K562 (cell line): ENCODE results near the gene VPS13D. TPM values are rescaled to one million over a fixed set of nuclear protein-coding genes. Genes with fewer than 3 reads are reported as not detected.

ENCODE experiments used
- ATAC-seq: fragments of 200-7000 bp; cut with Tn5 transposase; 3 replicates; pipeline ENCODE4 v1.9.1; 2020; ENCODE audit warnings: moderate library complexity
- BruUV-seq: library from RNA; stranded (reverse); fragments of 400-500 nt; replicated peaks from 2 replicates; lab custom pipeline; 2021; lab: Mats Ljungman, UMichigan
- CTCF ChIA-PET: fragments of 300-600 bp; formaldehyde crosslinking; extraction: SDS; loops from one replicate; lab custom pipeline; 2021; ENCODE audit warnings: low intra/inter-chr PET ratio; lab: Yijun Ruan, JAX
- POLR2A ChIA-PET: fragments of 300-600, 350-650 bp; sonication (Branson Sonifier 250); formaldehyde crosslinking; extraction: SDS; loops from one replicate; lab custom pipeline; 2021; ENCODE audit warnings: antibody characterized with exemption, inconsistent platforms; lab: Yijun Ruan, JAX
- DNase-seq, 4 experiments: peaks; one replicate each; pipeline versions ENCODE4 v3.0.0 to v3.0.0-alpha.2; 2011 to 2018; ENCODE audit warnings: low spot score in 3 of 4, mixed read lengths in 3 of 4; ENCODE audit errors: extremely low read depth in 1 of 4
- FAIRE-seq: peaks from 2 replicates; lab custom pipeline; 2011; peaks lifted over from hg19 to GRCh38; lab: Jason Lieb, UNC
- H2AFZ ChIP-seq: 2 replicates; pipeline ENCODE4 v1.6.0; 2011; ENCODE audit warnings: low read depth, low read length, control low read depth, inconsistent platforms
- H3K27ac ChIP-seq: fragments of 200-600 bp; 3 replicates; pipeline ENCODE4 v1.8.0; 2011; ENCODE audit warnings: low read depth, mild to moderate bottlenecking, control low read depth, inconsistent platforms, low read length, moderate library complexity, mixed read lengths; ENCODE audit errors: extremely low read depth
- H3K27me3 ChIP-seq, 2 experiments: fragments of 300-600 bp in 1 of 2; 2 replicates in 1 of 2; 3 replicates in 1 of 2; pipeline versions ENCODE4 v1.6.0 to v1.8.0; 2011; ENCODE audit warnings: inconsistent platforms in 2 of 2, low read length in 2 of 2, mild to moderate bottlenecking in 1 of 2, mixed read lengths in 1 of 2, moderate library complexity in 1 of 2; ENCODE audit not compliant: control insufficient read depth in 2 of 2, insufficient read depth in 2 of 2
- H3K36me3 ChIP-seq: fragments of 300-600 bp; 3 replicates; pipeline ENCODE4 v1.8.0; 2011; ENCODE audit warnings: mild to moderate bottlenecking, low read length, inconsistent platforms; ENCODE audit not compliant: control insufficient read depth, insufficient read depth
- H3K4me1 ChIP-seq, 2 experiments: fragments of 200-600 bp in 1 of 2; replicated peaks in 1 of 2; 2 replicates in 1 of 2; 3 replicates in 1 of 2; pipeline versions ENCODE4 v1.5.1 to v1.8.0; 2011; ENCODE audit warnings: inconsistent platforms in 2 of 2, low read length in 2 of 2, mild to moderate bottlenecking in 1 of 2, mixed read lengths in 1 of 2, moderate library complexity in 1 of 2; ENCODE audit not compliant: control insufficient read depth in 2 of 2, insufficient read depth in 2 of 2
- H3K4me2 ChIP-seq: 2 replicates; pipeline ENCODE4 v1.6.1; 2011; ENCODE audit warnings: low read length, control low read depth, inconsistent platforms, mixed read lengths; ENCODE audit not compliant: insufficient read depth
- H3K4me3 ChIP-seq: fragments of 200-600 bp; sonication (generic), shearing (Covaris generic); 2 replicates; pipeline ENCODE4 v1.5.1; 2016; ENCODE audit warnings: control low read depth, inconsistent platforms
- H3K79me2 ChIP-seq: fragments of 200-600 bp; 3 replicates; pipeline ENCODE4 v1.8.0; 2011; ENCODE audit warnings: low read length, inconsistent platforms; ENCODE audit not compliant: control insufficient read depth, insufficient read depth
- H3K9ac ChIP-seq, 2 experiments: 2 replicates each; pipeline versions ENCODE4 v1.6.0 to v1.6.1; 2011; ENCODE audit warnings: low read depth in 2 of 2, low read length in 2 of 2, control low read depth in 1 of 2, inconsistent platforms in 1 of 2, mild to moderate bottlenecking in 1 of 2, mixed read lengths in 1 of 2; ENCODE audit not compliant: insufficient read depth in 1 of 2
- H3K9me1 ChIP-seq: one replicate; pipeline ENCODE4 v1.6.0; 2011; ENCODE audit warnings: inconsistent platforms, mild to moderate bottlenecking, low read length, moderate library complexity; ENCODE audit not compliant: control insufficient read depth, insufficient read depth
- H3K9me3 ChIP-seq: replicated peaks from 2 replicates; pipeline ENCODE4 v1.5.1; 2011; ENCODE audit warnings: low read depth, low read length, inconsistent platforms; ENCODE audit not compliant: control insufficient read depth, insufficient read depth
- H4K20me1 ChIP-seq: replicated peaks from 2 replicates; pipeline ENCODE4 v1.6.1; 2011; ENCODE audit warnings: low read length, inconsistent platforms, mixed read lengths; ENCODE audit not compliant: control insufficient read depth, insufficient read depth
- FOXK2 ChIP-seq, 2 experiments: fragments of 450-650 bp; IDR thresholded peaks in 1 of 2; conservative IDR thresholded peaks in 1 of 2; 2 replicates each; pipeline ENCODE4 v1.6.1; 2016; ENCODE audit warnings: low read depth in 2 of 2, mild to moderate bottlenecking in 1 of 2
- KDM4B ChIP-seq, 2 experiments: fragments of 450-650 bp in 1 of 2; sonication (generic) in 1 of 2; IDR thresholded peaks; 2 replicates each; pipeline ENCODE4 v1.6.1; 2016 to 2017; ENCODE audit warnings: borderline replicate concordance in 2 of 2, antibody characterized with exemption in 1 of 2, low read depth in 1 of 2, mild to moderate bottlenecking in 1 of 2
- PHF8 ChIP-seq: fragments of 200-600 bp; sonication (generic); IDR thresholded peaks from 2 replicates; pipeline ENCODE4 v1.6.1; 2012; ENCODE audit warnings: mixed run types, mild to moderate bottlenecking, inconsistent platforms, low read length, moderate library complexity, borderline replicate concordance
- RBM17 ChIP-seq: fragments of 200-400 bp; formaldehyde crosslinking; IDR thresholded peaks from 2 replicates; pipeline ENCODE4 v1.6.1; 2017; ENCODE audit warnings: low read depth, mild to moderate bottlenecking, low read length, borderline replicate concordance
- RFX5 ChIP-seq: IDR thresholded peaks from 2 replicates; pipeline ENCODE4 v1.6.1; 2011; ENCODE audit warnings: low read depth, mild to moderate bottlenecking, improper control_type of control experiment, low read length
- SETDB1 ChIP-seq: IDR thresholded peaks from one replicate; pipeline ENCODE4 v1.6.1; 2012; ENCODE audit warnings: low read length, control low read depth, inconsistent platforms
- TEAD2 ChIP-seq: fragments of 450-650 bp; IDR thresholded peaks from 2 replicates; pipeline ENCODE4 v1.6.1; 2016; ENCODE audit warnings: missing genetic modification characterization, control low read depth, missing compliant biosample characterization
- WHSC1 ChIP-seq: IDR thresholded peaks from one replicate; pipeline ENCODE4 v1.6.1; 2012; ENCODE audit warnings: low read length, control low read depth, inconsistent platforms
- ZC3H4 ChIP-seq: sonication (generic); formaldehyde crosslinking; IDR thresholded peaks from 2 replicates; pipeline ENCODE4 v1.9.0; 2021; ENCODE audit warnings: missing genetic modification reagents, borderline replicate concordance
- ZNF217 ChIP-seq: sonication (generic); formaldehyde crosslinking; IDR thresholded peaks from 2 replicates; pipeline ENCODE4 v1.8.0; 2022; ENCODE audit warnings: mild to moderate bottlenecking, missing genetic modification reagents
- ZNF23 ChIP-seq: fragments of 250-450 bp; sonication (Bioruptor Pico); IDR thresholded peaks from 2 replicates; pipeline ENCODE4 v1.4.0; 2020; ENCODE audit warnings: mild to moderate bottlenecking
- ZNF766 ChIP-seq: fragments of 200-800 bp; sonication (Bioruptor generic); conservative IDR thresholded peaks from 2 replicates; pipeline ENCODE4 v1.6.1; 2016; ENCODE audit warnings: missing genetic modification characterization, missing compliant biosample characterization
- WGBS: fragments of 100-300 bp; shearing (Covaris generic); methylation state at CpG from one replicate; pipeline ENCODE4 v1.1.6; 2016; ENCODE audit warnings: low coverage, mixed read lengths; ENCODE audit not compliant: insufficient coverage; ENCODE audit errors: missing lambda C conversion rate; 5-methylcytosine and 5-hydroxymethylcytosine counted together
- in situ Hi-C: fragments of 300-500 bp; cut with MboI; formaldehyde crosslinking; loops from 4 replicates; pipeline ENCODE4 v1.15.0; 2018; ENCODE audit warnings: inconsistent platforms, mixed read lengths
- intact Hi-C: fragments of 100-400 bp; cut with micrococcal nuclease; formaldehyde crosslinking; loops from 2 replicates; pipeline ENCODE4 v1.14.2; 2022
- polyA plus RNA-seq, 8 experiments: library from polyadenylated mRNA; depleted of rRNA in 4 of 8; stranded (reverse) in 5 of 8; unstranded in 3 of 8; fragments of >200 nt; fragmentation: Nextera tagmentation in 2 of 8; fragmentation: Illumina TruSeq in 1 of 8; extraction: Ambion mirVana in 2 of 8; extraction: Trizol in 1 of 8; gene quantifications; 2 replicates each; pipeline versions ENCODE4 v1.2.1 to v1.2.3, GENCODE V29; 2011 to 2014; ENCODE audit warnings: inconsistent platforms in 1 of 8, missing spikeins in 1 of 8
- total RNA-seq, 7 experiments: library from RNA; depleted of rRNA in 6 of 7; stranded (reverse); fragments of >200 nt in 6 of 7; fragmentation: Illumina TruSeq in 2 of 7; extraction: Trizol in 2 of 7; gene quantifications; 2 replicates each; pipeline versions ENCODE4 v1.2.1 to v1.2.3, GENCODE V29; 2011 to 2021; ENCODE audit warnings: low replicate concordance in 1 of 7
- TF ChIP-seq, protein P1 (sequence below): fragments of 450-650 bp; IDR thresholded peaks from 2 replicates; pipeline ENCODE4 v1.6.1; 2016; ENCODE audit warnings: mild to moderate bottlenecking
- TF ChIP-seq, protein P2 (sequence below): fragments of 250-450 bp; sonication (Bioruptor Pico); IDR thresholded peaks from 2 replicates; pipeline ENCODE4 v1.8.0; 2021; ENCODE audit warnings: borderline replicate concordance, mild to moderate bottlenecking, moderate library complexity; ENCODE audit not compliant: poor library complexity, severe bottlenecking
- TF ChIP-seq, protein P3 (sequence below): fragments of 450-650 bp; IDR thresholded peaks from 2 replicates; pipeline ENCODE4 v1.6.1; 2018; ENCODE audit warnings: mild to moderate bottlenecking, low read depth; ENCODE audit not compliant: partially characterized antibody
- TF ChIP-seq, protein P4 (sequence below): sonication (generic); formaldehyde crosslinking; IDR thresholded peaks from 2 replicates; pipeline ENCODE4 v1.8.1; 2022; ENCODE audit warnings: missing genetic modification reagents

The VPS13D gene
- total and polyA plus RNA-seq, 9 of the 15 experiments (the other 6 are each of a cell fraction or from before 2014, with no cell fraction given): 6.1 to 51.5 (median 38.5) TPM

DNA sequence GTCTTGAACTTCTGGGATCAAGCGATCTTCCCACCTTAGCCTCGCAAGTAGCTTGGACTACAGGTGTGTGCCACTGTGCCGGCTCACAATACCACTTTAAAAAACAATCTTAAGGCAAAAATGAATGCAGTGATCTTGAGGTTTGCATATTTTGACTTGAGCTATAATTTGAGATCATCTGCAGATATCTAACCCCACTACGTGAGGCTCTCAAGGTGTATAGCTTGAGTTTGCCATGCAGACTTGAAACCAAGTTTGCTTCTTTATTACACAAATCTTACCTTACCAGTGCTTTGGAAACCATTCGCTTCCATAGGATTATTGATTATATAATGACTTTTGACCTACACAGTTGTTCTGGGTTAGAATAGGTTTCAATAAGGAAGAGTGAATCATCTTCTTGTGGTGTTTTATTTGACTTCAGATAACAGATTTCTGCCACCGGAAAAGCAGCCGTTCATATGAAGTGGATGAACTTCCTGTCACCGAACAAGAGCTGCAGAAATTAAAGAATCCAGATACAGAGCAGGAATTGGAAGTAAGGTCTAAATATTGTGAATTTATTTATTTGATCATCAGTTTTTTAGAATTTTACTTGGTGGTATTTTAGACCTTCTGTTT lies 155.1 kb downstream of the VPS13D start:
- no peak for DNase-seq
- Histone ChIP-seq H4K20me1 (no peaks in the 10 kb centered on the region), H2AFZ (no peak overlapping the region), H3K4me1 (no peaks in the 10 kb centered on the region), H3K4me2 (no peak overlapping the region), H3K4me3 (no peak overlapping the region), H3K9me3 (peaks cover 13% of the 10 kb centered on the region), H3K27me3 (no peaks in the 10 kb centered on the region), H3K36me3 (peaks cover 77% of the 10 kb centered on the region), H3K9me1 (no peaks in the 10 kb centered on the region), H3K79me2 (no peaks in the 10 kb centered on the region), H3K9ac (no peak overlapping the region), H3K27ac (no peak overlapping the region)
- no TSS peak for BruUV-seq
- FAIRE-seq: no peak
- in situ Hi-C loops: no loop called here
- ChIA-PET CTCF (no interaction called here), POLR2A (interaction anchor here (0.7 to 1.6 kb wide), 5 partner anchors 10 to 392 kb away, joined by 3 to 4 read pairs (median 3); no protein-coding TSS in a partner anchor)
- intact Hi-C loops: no loop called here
- ATAC-seq: no peak
- 95% methylated on average over 8 of the region's 8 CpGs for WGBS
- TF ChIP-seq, protein P1, sequence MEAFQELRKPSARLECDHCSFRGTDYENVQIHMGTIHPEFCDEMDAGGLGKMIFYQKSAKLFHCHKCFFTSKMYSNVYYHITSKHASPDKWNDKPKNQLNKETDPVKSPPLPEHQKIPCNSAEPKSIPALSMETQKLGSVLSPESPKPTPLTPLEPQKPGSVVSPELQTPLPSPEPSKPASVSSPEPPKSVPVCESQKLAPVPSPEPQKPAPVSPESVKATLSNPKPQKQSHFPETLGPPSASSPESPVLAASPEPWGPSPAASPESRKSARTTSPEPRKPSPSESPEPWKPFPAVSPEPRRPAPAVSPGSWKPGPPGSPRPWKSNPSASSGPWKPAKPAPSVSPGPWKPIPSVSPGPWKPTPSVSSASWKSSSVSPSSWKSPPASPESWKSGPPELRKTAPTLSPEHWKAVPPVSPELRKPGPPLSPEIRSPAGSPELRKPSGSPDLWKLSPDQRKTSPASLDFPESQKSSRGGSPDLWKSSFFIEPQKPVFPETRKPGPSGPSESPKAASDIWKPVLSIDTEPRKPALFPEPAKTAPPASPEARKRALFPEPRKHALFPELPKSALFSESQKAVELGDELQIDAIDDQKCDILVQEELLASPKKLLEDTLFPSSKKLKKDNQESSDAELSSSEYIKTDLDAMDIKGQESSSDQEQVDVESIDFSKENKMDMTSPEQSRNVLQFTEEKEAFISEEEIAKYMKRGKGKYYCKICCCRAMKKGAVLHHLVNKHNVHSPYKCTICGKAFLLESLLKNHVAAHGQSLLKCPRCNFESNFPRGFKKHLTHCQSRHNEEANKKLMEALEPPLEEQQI: no peak
- TF ChIP-seq, protein P2, sequence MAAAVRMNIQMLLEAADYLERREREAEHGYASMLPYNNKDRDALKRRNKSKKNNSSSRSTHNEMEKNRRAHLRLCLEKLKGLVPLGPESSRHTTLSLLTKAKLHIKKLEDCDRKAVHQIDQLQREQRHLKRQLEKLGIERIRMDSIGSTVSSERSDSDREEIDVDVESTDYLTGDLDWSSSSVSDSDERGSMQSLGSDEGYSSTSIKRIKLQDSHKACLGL (CRISPR knock-in tag): no peak
- TF ChIP-seq RFX5 (no peak), KDM4B (IDR thresholded peaks at IDR 0.05; ENCODE audit: borderline replicate concordance in 2 of 2, low read depth in 1 of 2) (no peak), ZNF766 (CRISPR knock-in tag) (no peak), ZNF23 (CRISPR knock-in tag) (no peak), RBM17 (no peak), PHF8 (no peak), WHSC1 (no peak), SETDB1 (no peak), ZNF217 (CRISPR knock-in tag) (no peak), FOXK2 (conservative IDR thresholded peaks at IDR 0.05 in 1 of 2, IDR thresholded peaks at IDR 0.05 in 1 of 2; ENCODE audit: low read depth in 2 of 2) (no peak), TEAD2 (tag) (no peak), ZC3H4 (CRISPR knock-in tag) (no peak)
- TF ChIP-seq, protein P3, sequence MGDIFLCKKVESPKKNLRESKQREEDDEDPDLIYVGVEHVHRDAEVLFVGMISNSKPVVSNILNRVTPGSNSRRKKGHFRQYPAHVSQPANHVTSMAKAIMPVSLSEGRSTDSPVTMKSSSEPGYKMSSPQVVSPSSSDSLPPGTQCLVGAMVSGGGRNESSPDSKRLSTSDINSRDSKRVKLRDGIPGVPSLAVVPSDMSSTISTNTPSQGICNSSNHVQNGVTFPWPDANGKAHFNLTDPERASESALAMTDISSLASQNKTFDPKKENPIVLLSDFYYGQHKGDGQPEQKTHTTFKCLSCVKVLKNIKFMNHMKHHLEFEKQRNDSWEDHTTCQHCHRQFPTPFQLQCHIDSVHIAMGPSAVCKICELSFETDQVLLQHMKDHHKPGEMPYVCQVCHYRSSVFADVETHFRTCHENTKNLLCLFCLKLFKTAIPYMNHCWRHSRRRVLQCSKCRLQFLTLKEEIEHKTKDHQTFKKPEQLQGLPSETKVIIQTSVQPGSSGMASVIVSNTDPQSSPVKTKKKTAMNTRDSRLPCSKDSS: no peak
- TF ChIP-seq, protein P4, sequence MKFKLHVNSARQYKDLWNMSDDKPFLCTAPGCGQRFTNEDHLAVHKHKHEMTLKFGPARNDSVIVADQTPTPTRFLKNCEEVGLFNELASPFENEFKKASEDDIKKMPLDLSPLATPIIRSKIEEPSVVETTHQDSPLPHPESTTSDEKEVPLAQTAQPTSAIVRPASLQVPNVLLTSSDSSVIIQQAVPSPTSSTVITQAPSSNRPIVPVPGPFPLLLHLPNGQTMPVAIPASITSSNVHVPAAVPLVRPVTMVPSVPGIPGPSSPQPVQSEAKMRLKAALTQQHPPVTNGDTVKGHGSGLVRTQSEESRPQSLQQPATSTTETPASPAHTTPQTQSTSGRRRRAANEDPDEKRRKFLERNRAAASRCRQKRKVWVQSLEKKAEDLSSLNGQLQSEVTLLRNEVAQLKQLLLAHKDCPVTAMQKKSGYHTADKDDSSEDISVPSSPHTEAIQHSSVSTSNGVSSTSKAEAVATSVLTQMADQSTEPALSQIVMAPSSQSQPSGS (CRISPR knock-in tag): no peak
